A549 treated with Hydrocortisone at 1 μM for 4 hours (cell line): Measurements from ENCODE around the gene BMP2K. TPM values are rescaled to one million over a fixed set of nuclear protein-coding genes. Genes with fewer than 3 reads are reported as not detected.

Source experiments
- total RNA-seq: library from RNA; stranded (reverse); fragments of 200-300 nt; extraction: Qiagen RNA extraction; gene quantifications from 5 replicates; pipeline ENCODE4 v1.2.3, GENCODE V29; 2022

The BMP2K gene
- 10.2 to 13.3 TPM (median 12.1 TPM) in 5 replicates for total RNA-seq

DNA sequence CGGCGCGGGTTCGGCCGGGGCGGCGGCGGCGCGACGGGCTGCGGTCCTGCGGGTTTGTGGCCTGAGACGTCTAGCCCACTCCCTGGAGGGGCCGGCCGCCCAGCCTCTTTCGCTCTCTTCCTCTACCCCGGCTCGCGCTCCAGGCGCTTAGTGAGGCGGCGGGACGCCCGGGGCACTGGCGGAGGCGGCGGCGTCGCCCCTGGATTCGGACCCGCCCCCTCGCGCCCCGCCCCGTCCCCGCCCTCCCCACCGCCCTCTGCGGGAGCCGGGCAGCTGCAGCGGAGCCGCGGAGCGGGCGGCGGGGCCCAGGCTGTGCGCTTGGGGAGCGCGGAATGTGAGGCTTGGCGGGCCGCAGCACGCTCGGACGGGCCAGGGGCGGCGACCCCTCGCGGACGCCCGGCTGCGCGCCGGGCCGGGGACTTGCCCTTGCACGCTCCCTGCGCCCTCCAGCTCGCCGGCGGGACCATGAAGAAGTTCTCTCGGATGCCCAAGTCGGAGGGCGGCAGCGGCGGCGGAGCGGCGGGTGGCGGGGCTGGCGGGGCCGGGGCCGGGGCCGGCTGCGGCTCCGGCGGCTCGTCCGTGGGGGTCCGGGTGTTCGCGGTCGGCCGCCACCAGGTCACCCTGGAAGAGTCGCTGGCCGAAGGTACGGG is at the start of gene BMP2K:
BMP2K (plus strand) TSS at position 272 of the 650 bp plus-strand sequence; CDS start at position 466, 194 bp downstream.

GRCh38 chr4:78938868-78939666 is 162.9 kb downstream of the BMP2K start, which contains the start of gene PAQR3:
PAQR3 (minus strand) TSS chr4:78939438; CDS start chr4:78939224, 214 bp downstream.

Other genes starting within 250 kb of the BMP2K start
- 60.0 to 74.2 TPM (median 65.4 TPM) in 5 replicates for gene ANXA3, start 224.6 kb upstream of the BMP2K start, total RNA-seq
- gene PAQR3, start 163.1 kb downstream of the BMP2K start, total RNA-seq, result 6.9 to 9.5 TPM (median 8.4 TPM) in 5 replicates